ENCODE measurements around the gene TFAP2B. TPM values are rescaled to one million over a fixed set of nuclear protein-coding genes. Genes with fewer than 3 reads are reported as not detected.

The TFAP2B gene
- total RNA-seq, 1 experiment from 2014 or later = not detected

DNA sequence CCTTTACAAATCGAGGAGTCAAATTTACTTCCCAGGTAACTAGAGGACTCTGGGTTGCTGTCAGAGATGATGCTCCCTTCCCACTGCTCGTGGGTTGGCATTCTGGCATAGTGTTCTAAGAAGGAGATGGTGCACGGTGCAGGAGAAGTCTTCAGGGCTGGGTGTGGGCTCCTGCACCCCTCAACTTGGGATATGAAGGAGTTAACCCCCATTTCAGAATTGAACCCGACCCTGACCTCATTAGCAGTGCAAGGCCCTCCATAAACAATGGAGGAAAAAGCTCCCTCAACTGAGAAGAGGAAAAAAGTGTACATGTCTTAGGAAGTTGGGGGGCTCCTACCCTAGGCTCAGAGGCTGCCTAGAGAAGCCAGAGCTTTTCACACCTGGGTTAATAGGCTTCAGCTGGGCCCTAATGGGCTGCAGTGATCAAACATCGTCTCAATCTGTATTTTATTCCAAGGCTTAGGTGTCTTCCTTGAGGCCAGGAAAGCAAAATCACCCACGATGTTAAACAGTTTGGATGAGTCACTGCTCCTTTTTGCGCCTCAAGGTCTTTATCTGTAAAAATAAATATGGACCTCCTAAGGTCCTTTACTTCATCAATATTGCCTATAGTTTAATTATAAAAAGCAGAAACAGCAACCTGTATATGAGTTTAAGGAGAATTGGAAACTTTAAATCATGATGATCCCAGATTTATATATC is 29.4 kb downstream of the TFAP2B start:
- no peak overlapping the region for H2BK12ac ChIP-seq (ENCODE audit: insufficient read length, low read depth, low read length)
- no peak overlapping the region for H3K4me2 ChIP-seq (ENCODE audit: insufficient read depth, insufficient read length, low read length)
- H2AK5ac ChIP-seq (ENCODE audit: insufficient read length, low read length) = no peak overlapping the region
- H3K9me3 ChIP-seq (ENCODE audit: control insufficient read depth, low read depth, low read length) = no peaks in the 10 kb centered on the region
- H3K27ac ChIP-seq (ENCODE audit: insufficient read length, low read depth, low read length) = no peak overlapping the region
- H3K79me2 ChIP-seq (ENCODE audit: insufficient read depth, low read length) = no peaks in the 10 kb centered on the region
- H3K4me1 ChIP-seq (ENCODE audit: insufficient read depth, low read length) = no peaks in the 10 kb centered on the region; the same call in 1 of the 2 replicates
- H3K27ac Mint-ChIP-seq = no peak overlapping the region; a peak in 1 of 7 replicates
- no peak overlapping the region for H2AFZ ChIP-seq (ENCODE audit: low read length)
- no peaks in the 10 kb centered on the region for H3K79me1 ChIP-seq (ENCODE audit: insufficient read depth, low read depth, low read length, poor library complexity, severe bottlenecking)
- no peaks in the 10 kb centered on the region; a peak in 1 of 7 replicates for H3K36me3 Mint-ChIP-seq (ENCODE audit: insufficient read depth in 1 of 3, low read depth in 3 of 3)
- WGBS (ENCODE audit: extremely low coverage, insufficient read length, low lambda C conversion rate) = no CpG with 5 or more reads among the region's 7 CpGs
- H3K4me3 Mint-ChIP-seq = no peak overlapping the region
- no peak overlapping the region for H2BK120ac ChIP-seq (ENCODE audit: low read depth, low read length, poor library complexity, severe bottlenecking)
- H3K56ac ChIP-seq (ENCODE audit: insufficient read length, low read depth, low read length) = no peak overlapping the region
- H3K27me3 ChIP-seq (ENCODE audit: insufficient read depth, low read length) = peaks cover 89% of the 10 kb centered on the region
- no peak overlapping the region for H4K5ac ChIP-seq (ENCODE audit: insufficient read length, low read depth, low read length)
- no peak overlapping the region for H3K23ac ChIP-seq (ENCODE audit: insufficient read length, low read depth, low read length)
- H4K8ac ChIP-seq (replicated peaks; ENCODE audit: insufficient read length, low read depth, low read length) = no peak overlapping the region
- no peak for DNase-seq
- H3K9ac ChIP-seq (ENCODE audit: extremely low read depth, insufficient read length, low read length) = no peak overlapping the region
- peaks cover 0 to 6% of the 10 kb centered on the region in 2 experiments; a peak in 1 of 5 replicates for H3K9me3 Mint-ChIP-seq
- peaks cover 100% of the 10 kb centered on the region for H3K27me3 Mint-ChIP-seq (ENCODE audit: low read depth)
- no peak overlapping the region for H3K18ac ChIP-seq (ENCODE audit: insufficient read length, low read depth, low read length)
- no peak overlapping the region for H2BK20ac ChIP-seq (ENCODE audit: low read depth, low read length, poor library complexity, severe bottlenecking)
- H2BK5ac ChIP-seq (ENCODE audit: insufficient read length, low read length) = no peak overlapping the region
- peaks cover 13% of the 10 kb centered on the region for H3K23me2 ChIP-seq (ENCODE audit: insufficient read length, low read depth, low read length, poor library complexity, severe bottlenecking)
- no peak overlapping the region for H3T11ph ChIP-seq (ENCODE audit: low read length)
- no peak overlapping the region for H3K4ac ChIP-seq (ENCODE audit: low read depth, low read length)
- TF ChIP-seq, protein P1, sequence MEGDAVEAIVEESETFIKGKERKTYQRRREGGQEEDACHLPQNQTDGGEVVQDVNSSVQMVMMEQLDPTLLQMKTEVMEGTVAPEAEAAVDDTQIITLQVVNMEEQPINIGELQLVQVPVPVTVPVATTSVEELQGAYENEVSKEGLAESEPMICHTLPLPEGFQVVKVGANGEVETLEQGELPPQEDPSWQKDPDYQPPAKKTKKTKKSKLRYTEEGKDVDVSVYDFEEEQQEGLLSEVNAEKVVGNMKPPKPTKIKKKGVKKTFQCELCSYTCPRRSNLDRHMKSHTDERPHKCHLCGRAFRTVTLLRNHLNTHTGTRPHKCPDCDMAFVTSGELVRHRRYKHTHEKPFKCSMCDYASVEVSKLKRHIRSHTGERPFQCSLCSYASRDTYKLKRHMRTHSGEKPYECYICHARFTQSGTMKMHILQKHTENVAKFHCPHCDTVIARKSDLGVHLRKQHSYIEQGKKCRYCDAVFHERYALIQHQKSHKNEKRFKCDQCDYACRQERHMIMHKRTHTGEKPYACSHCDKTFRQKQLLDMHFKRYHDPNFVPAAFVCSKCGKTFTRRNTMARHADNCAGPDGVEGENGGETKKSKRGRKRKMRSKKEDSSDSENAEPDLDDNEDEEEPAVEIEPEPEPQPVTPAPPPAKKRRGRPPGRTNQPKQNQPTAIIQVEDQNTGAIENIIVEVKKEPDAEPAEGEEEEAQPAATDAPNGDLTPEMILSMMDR (conservative IDR thresholded peaks at IDR 0.05) = no peak
- no peak overlapping the region for H2BK15ac ChIP-seq (ENCODE audit: low read depth, low read length)
- no peaks in the 10 kb centered on the region for H4K20me1 ChIP-seq (ENCODE audit: control insufficient read depth, insufficient read depth, insufficient read length)
- H3K4me1 Mint-ChIP-seq = peaks cover 45 to 72% of the 10 kb centered on the region in 2 experiments
- no peak overlapping the region for H4K91ac ChIP-seq (ENCODE audit: insufficient read length, low read depth, low read length)
- H3K14ac ChIP-seq (ENCODE audit: insufficient read depth, low read length) = no peak overlapping the region

Data from H9 (cell line).